Left ventricle myocardium inferior (tissue), 1 donor: ENCODE data around the gene OR4A16. TPM values are rescaled to one million over a fixed set of nuclear protein-coding genes. Genes with fewer than 3 reads are reported as not detected.

ENCODE experiments used
- DNase-seq: peaks from one replicate; pipeline ENCODE4 v3.0.0-alpha.2; 2020
- H3K27ac ChIP-seq: fragments of 200-600 bp; replicated peaks from 2 replicates; pipeline ENCODE4 v1.8.0; 2021
- H3K27me3 ChIP-seq: fragments of 200-600 bp; 2 replicates; pipeline ENCODE4 v1.8.0; 2021; ENCODE audit warnings: low read depth
- H3K36me3 ChIP-seq: fragments of 200-600 bp; 2 replicates; pipeline ENCODE4 v1.8.0; 2021
- H3K4me1 ChIP-seq: fragments of 200-600 bp; 2 replicates; pipeline ENCODE4 v1.8.0; 2021
- H3K4me3 ChIP-seq: fragments of 200-600 bp; 2 replicates; pipeline ENCODE4 v1.8.0; 2021; ENCODE audit warnings: mild to moderate bottlenecking, moderate library complexity
- H3K9me3 ChIP-seq: fragments of 200-600 bp; replicated peaks from 2 replicates; pipeline ENCODE4 v1.8.0; 2021
- intact Hi-C: fragments of 100-400 bp; cut with micrococcal nuclease; formaldehyde crosslinking; loops from one replicate; pipeline ENCODE4 v1.11.0; 2022
- total RNA-seq: library from RNA; stranded (reverse); fragmentation: NEBNext Ultra II Directional; extraction: Animal tissue kit (Norgen Biotek cat#: 25700); gene quantifications from one replicate; pipeline ENCODE4 v1.2.1, GENCODE V29; 2021
- TF ChIP-seq, protein P1 (sequence below): fragments of 200-600 bp; IDR thresholded peaks from 2 replicates; pipeline ENCODE4 v1.8.0; 2021; ENCODE audit warnings: antibody characterized with exemption, mild to moderate bottlenecking, borderline replicate concordance
- donor health status: DM: no; HTN: yes; CAD: no; lungs with severe emphysema.

Gene OR4A16
- total RNA-seq, 1 donor from 2014 or later: not detected

DNA sequence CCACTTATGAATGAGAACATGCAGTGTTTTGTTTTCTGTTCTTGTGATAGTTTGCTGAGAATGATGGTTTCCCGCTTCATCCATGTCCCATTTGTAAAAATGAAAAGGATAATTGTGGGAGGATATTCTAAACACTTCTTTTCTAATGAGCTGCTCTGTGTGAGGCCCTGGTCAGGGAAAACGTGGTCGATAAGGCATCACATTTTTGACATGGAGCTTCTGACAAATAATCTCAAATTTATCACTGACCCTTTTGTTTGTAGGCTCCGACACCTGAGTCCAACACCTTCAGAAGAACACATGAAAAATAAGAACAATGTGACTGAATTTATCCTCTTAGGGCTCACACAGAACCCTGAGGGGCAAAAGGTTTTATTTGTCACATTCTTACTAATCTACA, 24.7 kb downstream of the OR4A16 start, which contains the start of gene OR4A15:
OR4A15 (plus strand) TSS at position 301 of the 400 bp plus-strand sequence; CDS start at position 301, 0 bp downstream.
- Histone ChIP-seq H3K27me3 (no peaks in the 10 kb centered on the region), H3K9me3 (peaks cover 11% of the 10 kb centered on the region), H3K4me1 (no peaks in the 10 kb centered on the region), H3K4me3 (no peak within 1 kb of the TSS), H3K27ac (no peak within 1 kb of the TSS), H3K36me3 (no peaks in the 10 kb centered on the region)
- TF ChIP-seq, protein P1, sequence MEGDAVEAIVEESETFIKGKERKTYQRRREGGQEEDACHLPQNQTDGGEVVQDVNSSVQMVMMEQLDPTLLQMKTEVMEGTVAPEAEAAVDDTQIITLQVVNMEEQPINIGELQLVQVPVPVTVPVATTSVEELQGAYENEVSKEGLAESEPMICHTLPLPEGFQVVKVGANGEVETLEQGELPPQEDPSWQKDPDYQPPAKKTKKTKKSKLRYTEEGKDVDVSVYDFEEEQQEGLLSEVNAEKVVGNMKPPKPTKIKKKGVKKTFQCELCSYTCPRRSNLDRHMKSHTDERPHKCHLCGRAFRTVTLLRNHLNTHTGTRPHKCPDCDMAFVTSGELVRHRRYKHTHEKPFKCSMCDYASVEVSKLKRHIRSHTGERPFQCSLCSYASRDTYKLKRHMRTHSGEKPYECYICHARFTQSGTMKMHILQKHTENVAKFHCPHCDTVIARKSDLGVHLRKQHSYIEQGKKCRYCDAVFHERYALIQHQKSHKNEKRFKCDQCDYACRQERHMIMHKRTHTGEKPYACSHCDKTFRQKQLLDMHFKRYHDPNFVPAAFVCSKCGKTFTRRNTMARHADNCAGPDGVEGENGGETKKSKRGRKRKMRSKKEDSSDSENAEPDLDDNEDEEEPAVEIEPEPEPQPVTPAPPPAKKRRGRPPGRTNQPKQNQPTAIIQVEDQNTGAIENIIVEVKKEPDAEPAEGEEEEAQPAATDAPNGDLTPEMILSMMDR: no peak
- intact Hi-C loops: no loop called here
- no peak for DNase-seq

Other genes starting within 250 kb of the OR4A16 start
- not detected for gene TRIM48, start 81.0 kb upstream of the OR4A16 start, total RNA-seq
- not detected for gene OR4A15, start 24.8 kb downstream of the OR4A16 start, total RNA-seq
- not detected for gene OR4C15, start 211.3 kb downstream of the OR4A16 start, total RNA-seq
- gene OR4C16, start 228.9 kb downstream of the OR4A16 start, total RNA-seq: not detected